A549 (cell line): ENCODE measurements around the gene PIR. TPM values are rescaled to one million over a fixed set of nuclear protein-coding genes. Genes with fewer than 3 reads are reported as not detected.

Experiments used
- ATAC-seq, 2 experiments: fragments of 200-7000 bp in 1 of 2; fragments of >200 bp in 1 of 2; cut with Nextera tagmentation in 1 of 2; cut with Tn5 transposase in 1 of 2; 3 replicates each; pipeline versions ENCODE4 v1.8.0 to v1.9.1; 2018 to 2020; ENCODE audit warnings: mild to moderate bottlenecking in 1 of 2, moderate library complexity in 1 of 2
- CTCF ChIA-PET: fragments of 300-600 bp; sonication (Branson Sonifier 250); formaldehyde crosslinking; extraction: SDS; loops from one replicate; lab custom pipeline; 2021; ENCODE audit warnings: antibody characterized with exemption, inconsistent platforms; lab: Yijun Ruan, JAX
- POLR2A ChIA-PET: fragments of 350-600 bp; formaldehyde crosslinking; extraction: SDS; loops from one replicate; lab custom pipeline; 2021; ENCODE audit warnings: antibody characterized with exemption, inconsistent platforms; lab: Yijun Ruan, JAX
- DNase-seq, 2 experiments: peaks; one replicate each; pipeline versions ENCODE4 v3.0.0 to v3.0.0-alpha.2; 2011 to 2016; ENCODE audit warnings: low read depth in 1 of 2, low spot score in 1 of 2
- FAIRE-seq: peaks from 2 replicates; lab custom pipeline; 2011; peaks lifted over from hg19 to GRCh38; lab: Jason Lieb, UNC
- H3K27ac ChIP-seq, 2 experiments: fragments of >200 bp; sonication (Bioruptor Twin); formaldehyde crosslinking; 3 replicates each; pipeline ENCODE4 v1.5.1; 2016 to 2017
- H3K4me1 ChIP-seq: fragments of >200 bp; sonication (Bioruptor Twin); formaldehyde crosslinking; 3 replicates; pipeline ENCODE4 v1.6.1; 2016
- H3K4me2 ChIP-seq: fragments of >200 bp; sonication (Bioruptor Twin); formaldehyde crosslinking; 3 replicates; pipeline ENCODE4 v1.6.1; 2016
- H3K4me3 ChIP-seq: fragments of >200 bp; sonication (Bioruptor Twin); formaldehyde crosslinking; 3 replicates; pipeline ENCODE4 v1.5.1; 2016
- H3K9me3 ChIP-seq: fragments of >200 bp; sonication (Bioruptor Twin); formaldehyde crosslinking; 3 replicates; pipeline ENCODE4 v1.6.1; 2016
- CBX2 ChIP-seq: fragments of 200-600 bp; sonication (generic); IDR thresholded peaks from 2 replicates; pipeline ENCODE4 v1.6.1; 2016; ENCODE audit warnings: low read depth, mild to moderate bottlenecking, borderline replicate concordance
- EHF ChIP-seq: fragments of 250-450 bp; sonication (Bioruptor Pico); IDR thresholded peaks from 2 replicates; pipeline ENCODE4 v1.5.0; 2020; ENCODE audit warnings: mild to moderate bottlenecking
- ESRRA ChIP-seq: fragments of 150-350 bp; IDR thresholded peaks from 2 replicates; pipeline ENCODE4 v1.6.1; 2014; ENCODE audit warnings: mild to moderate bottlenecking, low read length, borderline replicate concordance
- FOSB ChIP-seq: fragments of 250-450 bp; sonication (Bioruptor Pico); IDR thresholded peaks from 2 replicates; pipeline ENCODE4 v1.5.0; 2020; ENCODE audit warnings: mild to moderate bottlenecking, moderate library complexity
- GATA3 ChIP-seq: IDR thresholded peaks from 2 replicates; pipeline ENCODE4 v1.6.1; 2012; ENCODE audit warnings: borderline replicate concordance
- HDAC2 ChIP-seq: fragments of 200-600 bp; sonication (generic); IDR thresholded peaks from 2 replicates; pipeline ENCODE4 v1.6.1; 2016
- HOXB5 ChIP-seq: fragments of 250-450 bp; sonication (Bioruptor Pico); IDR thresholded peaks from 2 replicates; pipeline ENCODE4 v1.5.0; 2020; ENCODE audit warnings: mild to moderate bottlenecking, moderate library complexity
- JUNB ChIP-seq: fragments of >200 bp; sonication (Bioruptor Twin); formaldehyde crosslinking; IDR thresholded peaks from 2 replicates; pipeline ENCODE4 v1.6.1; 2016
- KDM1A ChIP-seq: fragments of 200-600 bp; sonication (generic); IDR thresholded peaks from 2 replicates; pipeline ENCODE4 v1.6.1; 2016; ENCODE audit warnings: low read depth, mild to moderate bottlenecking
- MAFK ChIP-seq: fragments of 450-650 bp; IDR thresholded peaks from 2 replicates; pipeline ENCODE4 v1.6.1; 2014; ENCODE audit not compliant: partially characterized antibody
- PHF8 ChIP-seq: fragments of 200-600 bp; sonication (generic); IDR thresholded peaks from 2 replicates; pipeline ENCODE4 v1.6.1; 2016; ENCODE audit warnings: low read depth, mild to moderate bottlenecking, antibody characterized with exemption, moderate library complexity, borderline replicate concordance
- POLR2A ChIP-seq: IDR thresholded peaks from 2 replicates; pipeline ENCODE4 v1.6.1; 2012; ENCODE audit warnings: mild to moderate bottlenecking, low read length
- RAD21 ChIP-seq, 2 experiments: fragments of >200 bp in 1 of 2; sonication (Bioruptor Twin) in 1 of 2; formaldehyde crosslinking in 1 of 2; IDR thresholded peaks in 1 of 2; conservative IDR thresholded peaks in 1 of 2; 2 replicates in 1 of 2; 3 replicates in 1 of 2; pipeline ENCODE4 v1.6.1; 2012 to 2018; ENCODE audit warnings: inconsistent platforms in 1 of 2
- SREBF2 ChIP-seq: fragments of 450-650 bp; IDR thresholded peaks from 2 replicates; pipeline ENCODE4 v1.6.1; 2014; ENCODE audit warnings: mild to moderate bottlenecking, moderate library complexity
- TFCP2L1 ChIP-seq: fragments of 250-450 bp; sonication (Bioruptor Pico); IDR thresholded peaks from 2 replicates; pipeline ENCODE4 v1.5.0; 2021; ENCODE audit warnings: mild to moderate bottlenecking
- ZC3H11A ChIP-seq: fragments of 450-650 bp; IDR thresholded peaks from 2 replicates; pipeline ENCODE4 v1.6.1; 2014; ENCODE audit warnings: antibody characterized with exemption, mild to moderate bottlenecking
- ZSCAN20 ChIP-seq: fragments of 250-450 bp; sonication (Bioruptor Pico); IDR thresholded peaks from 2 replicates; pipeline ENCODE4 v1.8.0; 2022; ENCODE audit warnings: mild to moderate bottlenecking, moderate library complexity
- WGBS: methylation state at CpG from one replicate; pipeline ENCODE4 v1.1.6; 2017; ENCODE audit errors: missing lambda C conversion rate; 5-methylcytosine and 5-hydroxymethylcytosine counted together
- polyA plus RNA-seq, 4 experiments: library from polyadenylated mRNA; depleted of rRNA in 3 of 4; stranded (reverse); fragments of >200 nt; fragmentation: RNase III in 1 of 4; extraction: RNeasy Plus Mini Kit Qiagen cat#74134 plus additional on column Dnase treatment in 1 of 4; gene quantifications; 2 replicates in 3 of 4; 3 replicates in 1 of 4; pipeline ENCODE4 v1.2.3, GENCODE V29; 2011 to 2017
- TF ChIP-seq, protein P1 (sequence below): IDR thresholded peaks from 2 replicates; pipeline ENCODE4 v1.6.1; 2012
- TF ChIP-seq, protein P2 (sequence below): fragments of >200 bp; sonication (Bioruptor Twin); formaldehyde crosslinking; IDR thresholded peaks from 2 replicates; pipeline ENCODE4 v1.6.1; 2016
- TF ChIP-seq, protein P3 (sequence below): fragments of 200-600 bp; sonication (generic); IDR thresholded peaks from 2 replicates; pipeline ENCODE4 v1.6.1; 2016; ENCODE audit warnings: antibody characterized with exemption, mild to moderate bottlenecking, moderate library complexity
- TF ChIP-seq, protein P4 (sequence below): IDR thresholded peaks from 2 replicates; pipeline ENCODE4 v1.6.1; 2012; ENCODE audit warnings: low read depth, borderline replicate concordance
- TF ChIP-seq, protein P5 (sequence below): IDR thresholded peaks from 2 replicates; pipeline ENCODE4 v1.6.1; 2012

PIR gene
- polyA plus RNA-seq, 2 of the 4 experiments (the other 2 are of a cell fraction) = 62.7 to 120 TPM

DNA sequence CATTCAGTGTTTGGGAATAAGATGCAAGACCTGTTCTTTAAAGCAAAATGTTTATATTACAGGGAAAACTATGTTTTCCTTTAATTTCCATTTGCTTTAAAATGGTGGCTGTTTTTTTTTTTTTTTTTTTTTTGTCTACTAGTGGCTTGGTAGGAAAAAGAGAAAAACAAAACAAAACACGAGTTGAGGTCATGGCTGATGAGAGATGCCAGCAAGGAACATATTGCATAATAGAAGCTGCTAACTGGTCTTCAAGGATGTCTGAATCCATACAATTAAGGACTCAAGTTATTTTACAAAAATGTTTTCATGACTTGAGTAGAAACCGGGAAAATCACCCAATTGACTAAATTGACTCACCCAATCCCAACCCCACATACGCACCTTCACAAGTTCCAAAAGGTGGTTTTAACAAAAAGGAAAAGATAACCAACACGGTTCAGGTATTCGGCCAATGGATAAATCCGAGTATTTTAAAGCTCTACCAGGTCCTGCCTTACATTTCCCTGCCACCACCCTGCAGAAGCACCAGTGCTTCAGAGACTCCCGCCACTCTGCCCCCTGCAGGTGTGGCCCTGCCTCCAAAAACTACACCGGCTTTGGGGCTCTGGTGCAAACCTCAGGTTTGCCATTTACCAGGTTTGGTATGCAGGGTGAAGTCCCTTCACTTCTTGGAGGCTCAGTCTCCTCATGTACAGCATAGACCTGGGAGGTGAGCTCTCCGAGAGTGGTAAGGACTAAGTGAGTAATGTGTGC, 27.1 kb downstream of the PIR start:
- Histone ChIP-seq H3K9me3 (no peaks in the 10 kb centered on the region), H3K4me2 (no peak overlapping the region), H3K4me3 (no peak overlapping the region), H3K4me1 (no peaks in the 10 kb centered on the region), H3K27ac (no peak overlapping the region)
- FAIRE-seq (no peak), ATAC-seq (peak in 1 of 2 experiments; percentile 57; a peak in 2 of 6 replicates), DNase-seq (no peak)
- 91% methylated on average over 9 of the region's 9 CpGs for WGBS
- ChIA-PET POLR2A (no interaction called here), CTCF (no interaction called here)
- TF ChIP-seq, protein P1, sequence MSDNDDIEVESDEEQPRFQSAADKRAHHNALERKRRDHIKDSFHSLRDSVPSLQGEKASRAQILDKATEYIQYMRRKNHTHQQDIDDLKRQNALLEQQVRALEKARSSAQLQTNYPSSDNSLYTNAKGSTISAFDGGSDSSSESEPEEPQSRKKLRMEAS = no peak
- no peak for TF ChIP-seq POLR2A
- TF ChIP-seq ZSCAN20 (CRISPR knock-in tag) = no peak
- TF ChIP-seq CBX2 = no peak
- TF ChIP-seq, protein P2, sequence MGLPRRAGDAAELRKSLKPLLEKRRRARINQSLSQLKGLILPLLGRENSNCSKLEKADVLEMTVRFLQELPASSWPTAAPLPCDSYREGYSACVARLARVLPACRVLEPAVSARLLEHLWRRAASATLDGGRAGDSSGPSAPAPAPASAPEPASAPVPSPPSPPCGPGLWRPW = no peak
- no peak for TF ChIP-seq HOXB5 (CRISPR knock-in tag)
- TF ChIP-seq GATA3 = no peak
- TF ChIP-seq FOSB = no peak
- TF ChIP-seq EHF = no peak
- TF ChIP-seq JUNB = no peak
- TF ChIP-seq, protein P3, sequence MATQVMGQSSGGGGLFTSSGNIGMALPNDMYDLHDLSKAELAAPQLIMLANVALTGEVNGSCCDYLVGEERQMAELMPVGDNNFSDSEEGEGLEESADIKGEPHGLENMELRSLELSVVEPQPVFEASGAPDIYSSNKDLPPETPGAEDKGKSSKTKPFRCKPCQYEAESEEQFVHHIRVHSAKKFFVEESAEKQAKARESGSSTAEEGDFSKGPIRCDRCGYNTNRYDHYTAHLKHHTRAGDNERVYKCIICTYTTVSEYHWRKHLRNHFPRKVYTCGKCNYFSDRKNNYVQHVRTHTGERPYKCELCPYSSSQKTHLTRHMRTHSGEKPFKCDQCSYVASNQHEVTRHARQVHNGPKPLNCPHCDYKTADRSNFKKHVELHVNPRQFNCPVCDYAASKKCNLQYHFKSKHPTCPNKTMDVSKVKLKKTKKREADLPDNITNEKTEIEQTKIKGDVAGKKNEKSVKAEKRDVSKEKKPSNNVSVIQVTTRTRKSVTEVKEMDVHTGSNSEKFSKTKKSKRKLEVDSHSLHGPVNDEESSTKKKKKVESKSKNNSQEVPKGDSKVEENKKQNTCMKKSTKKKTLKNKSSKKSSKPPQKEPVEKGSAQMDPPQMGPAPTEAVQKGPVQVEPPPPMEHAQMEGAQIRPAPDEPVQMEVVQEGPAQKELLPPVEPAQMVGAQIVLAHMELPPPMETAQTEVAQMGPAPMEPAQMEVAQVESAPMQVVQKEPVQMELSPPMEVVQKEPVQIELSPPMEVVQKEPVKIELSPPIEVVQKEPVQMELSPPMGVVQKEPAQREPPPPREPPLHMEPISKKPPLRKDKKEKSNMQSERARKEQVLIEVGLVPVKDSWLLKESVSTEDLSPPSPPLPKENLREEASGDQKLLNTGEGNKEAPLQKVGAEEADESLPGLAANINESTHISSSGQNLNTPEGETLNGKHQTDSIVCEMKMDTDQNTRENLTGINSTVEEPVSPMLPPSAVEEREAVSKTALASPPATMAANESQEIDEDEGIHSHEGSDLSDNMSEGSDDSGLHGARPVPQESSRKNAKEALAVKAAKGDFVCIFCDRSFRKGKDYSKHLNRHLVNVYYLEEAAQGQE = no peak
- no peak for TF ChIP-seq SREBF2
- no peak for TF ChIP-seq RAD21 (conservative IDR thresholded peaks at IDR 0.05 in 1 of 2, IDR thresholded peaks at IDR 0.05 in 1 of 2)
- TF ChIP-seq, protein P4, sequence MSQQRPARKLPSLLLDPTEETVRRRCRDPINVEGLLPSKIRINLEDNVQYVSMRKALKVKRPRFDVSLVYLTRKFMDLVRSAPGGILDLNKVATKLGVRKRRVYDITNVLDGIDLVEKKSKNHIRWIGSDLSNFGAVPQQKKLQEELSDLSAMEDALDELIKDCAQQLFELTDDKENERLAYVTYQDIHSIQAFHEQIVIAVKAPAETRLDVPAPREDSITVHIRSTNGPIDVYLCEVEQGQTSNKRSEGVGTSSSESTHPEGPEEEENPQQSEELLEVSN = no peak
- no peak for TF ChIP-seq PHF8
- TF ChIP-seq ZC3H11A = no peak
- no peak for TF ChIP-seq ESRRA
- no peak for TF ChIP-seq MAFK
- TF ChIP-seq KDM1A = no peak

DNA sequence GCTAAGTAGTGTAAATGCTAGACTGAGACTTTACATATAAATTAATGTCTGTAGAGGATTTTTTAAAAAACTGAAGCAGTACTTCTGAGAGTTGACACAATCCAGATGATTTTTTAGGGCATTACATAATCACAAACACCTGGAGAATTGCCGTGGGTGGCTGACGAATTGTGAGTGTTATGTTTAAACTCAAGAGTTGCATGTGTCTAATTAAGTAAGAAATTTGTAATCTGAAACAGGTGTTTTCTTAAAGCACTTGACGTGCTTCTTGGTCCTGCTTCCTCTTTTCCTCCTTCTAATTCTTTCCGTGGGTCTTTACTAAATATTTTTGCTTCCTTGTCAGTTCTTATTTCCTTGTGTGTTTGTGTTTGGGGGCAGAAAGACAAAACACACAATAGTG, 27.8 kb downstream of the PIR start:
- Histone ChIP-seq H3K9me3 (no peaks in the 10 kb centered on the region), H3K27ac (no peak overlapping the region), H3K4me2 (no peak overlapping the region), H3K4me1 (no peaks in the 10 kb centered on the region)
- CTCF ChIA-PET = no interaction called here
- POLR2A ChIA-PET = no interaction called here
- DNase-seq = no peak
- 85% methylated on average over 4 of the region's 4 CpGs for WGBS
- no peak for ATAC-seq
- no peak for FAIRE-seq
- TF ChIP-seq TFCP2L1 (CRISPR knock-in tag) (no peak), KDM1A (no peak), HDAC2 (no peak)
- TF ChIP-seq, protein P5, sequence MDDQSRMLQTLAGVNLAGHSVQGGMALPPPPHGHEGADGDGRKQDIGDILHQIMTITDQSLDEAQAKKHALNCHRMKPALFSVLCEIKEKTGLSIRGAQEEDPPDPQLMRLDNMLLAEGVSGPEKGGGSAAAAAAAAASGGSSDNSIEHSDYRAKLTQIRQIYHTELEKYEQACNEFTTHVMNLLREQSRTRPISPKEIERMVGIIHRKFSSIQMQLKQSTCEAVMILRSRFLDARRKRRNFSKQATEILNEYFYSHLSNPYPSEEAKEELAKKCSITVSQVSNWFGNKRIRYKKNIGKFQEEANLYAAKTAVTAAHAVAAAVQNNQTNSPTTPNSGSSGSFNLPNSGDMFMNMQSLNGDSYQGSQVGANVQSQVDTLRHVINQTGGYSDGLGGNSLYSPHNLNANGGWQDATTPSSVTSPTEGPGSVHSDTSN = no peak
- TF ChIP-seq, all 56 proteins: peak for 0
- no peak overlapping the region for H3K4me3 ChIP-seq
